WTC11 (cell line): ENCODE measurements around the gene SCUBE1. TPM values are rescaled to one million over a fixed set of nuclear protein-coding genes. Genes with fewer than 3 reads are reported as not detected.

Experiments used
- ATAC-seq: fragments of 200-7000 bp; cut with Tn5 transposase; 2 replicates; pipeline ENCODE4 v1.10.0; 2021; ENCODE audit warnings: mild to moderate bottlenecking, moderate library complexity
- CTCF ChIA-PET: fragments of 300-600 bp; sonication (Branson Sonifier 250); formaldehyde crosslinking; loops from one replicate; lab custom pipeline; 2021; ENCODE audit warnings: antibody characterized with exemption; lab: Charles Lee
- POLR2A ChIA-PET: fragments of 350-600 bp; sonication (Branson Sonifier 250); formaldehyde crosslinking; loops from one replicate; lab custom pipeline; 2021; ENCODE audit warnings: antibody characterized with exemption; lab: Charles Lee
- DNase-seq: peaks from one replicate; pipeline ENCODE4 v3.0.0; 2021; ENCODE audit warnings: low spot score
- H3K27ac Mint-ChIP-seq: 2 replicates; pipeline ENCODE4 v1.8.0; 2021; ENCODE audit warnings: mixed read lengths
- H3K27me3 Mint-ChIP-seq: 2 replicates; pipeline ENCODE4 v1.8.0; 2021; ENCODE audit warnings: low read depth, mild to moderate bottlenecking, moderate library complexity, mixed read lengths
- H3K36me3 Mint-ChIP-seq: 2 replicates; pipeline ENCODE4 v1.8.0; 2021; ENCODE audit warnings: mixed read lengths
- H3K4me1 Mint-ChIP-seq: 2 replicates; pipeline ENCODE4 v1.8.0; 2022; ENCODE audit warnings: mixed read lengths
- H3K4me3 Mint-ChIP-seq: 2 replicates; pipeline ENCODE4 v1.8.0; 2021; ENCODE audit warnings: mild to moderate bottlenecking, moderate library complexity, mixed read lengths
- H3K9me3 Mint-ChIP-seq: 2 replicates; pipeline ENCODE4 v1.8.0; 2021; ENCODE audit warnings: mixed read lengths
- ATF3 ChIP-seq: sonication (generic); formaldehyde crosslinking; conservative IDR thresholded peaks from 2 replicates; pipeline ENCODE4 v1.8.1; 2022; ENCODE audit warnings: mild to moderate bottlenecking, missing genetic modification reagents
- ETV6 ChIP-seq: sonication (generic); formaldehyde crosslinking; IDR thresholded peaks from 2 replicates; pipeline ENCODE4 v1.8.1; 2022; ENCODE audit warnings: mild to moderate bottlenecking, missing genetic modification reagents
- FOXP1 ChIP-seq: sonication (generic); formaldehyde crosslinking; IDR thresholded peaks from 2 replicates; pipeline ENCODE4 v1.8.0; 2022; ENCODE audit warnings: missing genetic modification reagents, mild to moderate bottlenecking, moderate library complexity, borderline replicate concordance
- GRHL2 ChIP-seq: fragments of 250-450 bp; sonication (Bioruptor Pico); IDR thresholded peaks from 2 replicates; pipeline ENCODE4 v1.8.0; 2022; ENCODE audit warnings: mild to moderate bottlenecking, moderate library complexity; ENCODE audit not compliant: insufficient replicate concordance, severe bottlenecking
- GTF2I ChIP-seq: fragments of 250-450 bp; sonication (Bioruptor Pico); conservative IDR thresholded peaks from 2 replicates; pipeline ENCODE4 v1.4.0; 2021; ENCODE audit warnings: mild to moderate bottlenecking
- MYBL2 ChIP-seq: sonication (generic); formaldehyde crosslinking; IDR thresholded peaks from 2 replicates; pipeline ENCODE4 v1.8.1; 2023; ENCODE audit warnings: mild to moderate bottlenecking, moderate library complexity, missing genetic modification reagents
- USF2 ChIP-seq: sonication (generic); formaldehyde crosslinking; IDR thresholded peaks from 2 replicates; pipeline ENCODE4 v1.8.1; 2023; ENCODE audit warnings: mild to moderate bottlenecking, missing genetic modification reagents, moderate library complexity
- ZBTB43 ChIP-seq: sonication (generic); formaldehyde crosslinking; IDR thresholded peaks from 2 replicates; pipeline ENCODE4 v1.8.1; 2023; ENCODE audit warnings: mild to moderate bottlenecking, missing genetic modification reagents
- ZNF121 ChIP-seq: sonication (generic); formaldehyde crosslinking; IDR thresholded peaks from 2 replicates; pipeline ENCODE4 v1.8.0; 2023; ENCODE audit warnings: missing genetic modification reagents
- ZNF138 ChIP-seq: sonication (generic); formaldehyde crosslinking; conservative IDR thresholded peaks from 2 replicates; pipeline ENCODE4 v1.8.1; 2022; ENCODE audit warnings: mild to moderate bottlenecking, moderate library complexity, missing genetic modification reagents
- ZNF416 ChIP-seq: fragments of 250-450 bp; sonication (Bioruptor Pico); IDR thresholded peaks from 2 replicates; pipeline ENCODE4 v1.9.0; 2021; ENCODE audit warnings: mild to moderate bottlenecking, inconsistent platforms
- ZNF532 ChIP-seq: fragments of 250-450 bp; sonication (Bioruptor Pico); IDR thresholded peaks from 2 replicates; pipeline ENCODE4 v1.9.0; 2021; ENCODE audit warnings: mild to moderate bottlenecking, borderline replicate concordance
- total RNA-seq: library from RNA; stranded (reverse); gene quantifications from 3 replicates; pipeline ENCODE4 v1.2.3, GENCODE V29; 2021

The SCUBE1 gene
- total RNA-seq, 1 experiment from 2014 or later = 6.9 TPM

- TF ChIP-seq ZBTB43 (CRISPR knock-in tag) = no peak
- TF ChIP-seq GTF2I (CRISPR knock-in tag) = no peak
Observed at GRCh38 chr22:43179911-43180195, 163.3 kb downstream of the SCUBE1 start (continued).

- POLR2A ChIA-PET = no interaction called here
- peaks cover 5% of the 10 kb centered on the region for H3K4me1 Mint-ChIP-seq
- H3K4me3 Mint-ChIP-seq = no peak overlapping the region
- H3K27ac Mint-ChIP-seq = no peak overlapping the region
- H3K36me3 Mint-ChIP-seq = peaks cover 47% of the 10 kb centered on the region
- ATAC-seq (no peak), DNase-seq (no peak)
- no peaks in the 10 kb centered on the region for H3K27me3 Mint-ChIP-seq
- TF ChIP-seq MYBL2 (no peak), USF2 (CRISPR knock-in tag) (no peak), ATF3 (no peak), ZNF416 (no peak)
- CTCF ChIA-PET = interaction anchor here (1.8 kb wide), 1 partner anchor 9 kb away, joined by 5 read pairs; no protein-coding TSS in a partner anchor
- no peaks in the 10 kb centered on the region for H3K9me3 Mint-ChIP-seq
Observed at GRCh38 chr22:43179146-43179910, 163.8 kb downstream of the SCUBE1 start.

GRCh38 chr22:43177479-43177878 lies 165.7 kb downstream of the SCUBE1 start:
- Mint-ChIP-seq H3K4me1 (no peaks in the 10 kb centered on the region), H3K27ac (no peak overlapping the region), H3K4me3 (no peak overlapping the region), H3K9me3 (no peaks in the 10 kb centered on the region), H3K27me3 (no peaks in the 10 kb centered on the region), H3K36me3 (peaks cover 57% of the 10 kb centered on the region)
- ChIA-PET CTCF (interaction anchor here (1.8 kb wide), 1 partner anchor 10 kb away, joined by 5 read pairs; no protein-coding TSS in a partner anchor), POLR2A (no interaction called here)
- DNase-seq (no peak), ATAC-seq (no peak)
- TF ChIP-seq USF2 (CRISPR knock-in tag) = no peak
- no peak for TF ChIP-seq FOXP1 (CRISPR knock-in tag)

GRCh38 chr22:43176090-43176489 lies 167.1 kb downstream of the SCUBE1 start:
- Mint-ChIP-seq H3K4me3 (no peak overlapping the region), H3K9me3 (no peaks in the 10 kb centered on the region), H3K27ac (peak overlapping the region; percentile 36; the same call in 1 of the 2 replicates), H3K36me3 (peaks cover 59% of the 10 kb centered on the region), H3K4me1 (no peaks in the 10 kb centered on the region), H3K27me3 (no peaks in the 10 kb centered on the region)
- ChIA-PET POLR2A (no interaction called here), CTCF (interaction anchor here (1.1 to 1.7 kb wide), 3 partner anchors 10 to 55 kb away, joined by 3 to 4 read pairs (median 4); no protein-coding TSS in a partner anchor)
- no peak for ATAC-seq
- no peak for DNase-seq
- no peak for TF ChIP-seq ZNF532 (CRISPR knock-in tag)
- no peak for TF ChIP-seq ZNF138 (CRISPR knock-in tag)
- TF ChIP-seq GRHL2 (CRISPR knock-in tag) = no peak
- no peak for TF ChIP-seq ETV6 (CRISPR knock-in tag)
- TF ChIP-seq ZNF121 (CRISPR knock-in tag) = no peak
